KG1 (cell line): ENCODE measurements around the gene CLDN6.

Experiments used
- DNase-seq: peaks from one replicate; lab custom pipeline; 2025; lab: John Stamatoyannopoulos, UW

Gene CLDN6

GRCh38 chr16:2970563-2970962, 47.4 kb downstream of the CLDN6 start:
- no peak for DNase-seq

GRCh38 chr16:2969545-2970521, 48.1 kb downstream of the CLDN6 start:
- peak; percentile 54 for DNase-seq

- peak; percentile 86 for DNase-seq
Observed at GRCh38 chr16:2968738-2969544, 49.0 kb downstream of the CLDN6 start, which contains the start of gene PAQR4. PAQR4 (plus strand) TSS chr16:2969348; CDS start chr16:2969675, 327 bp downstream.

GRCh38 chr16:2968368-2968737, 49.6 kb downstream of the CLDN6 start:
- DNase-seq = no peak

- no peak for DNase-seq
Observed at GRCh38 chr16:2967721-2968161, 50.2 kb downstream of the CLDN6 start.

GRCh38 chr16:2967211-2967631, 50.8 kb downstream of the CLDN6 start:
- no peak for DNase-seq

GRCh38 chr16:2966808-2967191, 51.2 kb downstream of the CLDN6 start:
- no peak for DNase-seq

- no peak for DNase-seq
Observed at GRCh38 chr16:2966043-2966807, 51.8 kb downstream of the CLDN6 start.
